ENCODE measurements around the gene ATXN10.
A peak's percentile ranks its signal among the peaks of the same experiment; 100 is the strongest.

Gene ATXN10

DNA sequence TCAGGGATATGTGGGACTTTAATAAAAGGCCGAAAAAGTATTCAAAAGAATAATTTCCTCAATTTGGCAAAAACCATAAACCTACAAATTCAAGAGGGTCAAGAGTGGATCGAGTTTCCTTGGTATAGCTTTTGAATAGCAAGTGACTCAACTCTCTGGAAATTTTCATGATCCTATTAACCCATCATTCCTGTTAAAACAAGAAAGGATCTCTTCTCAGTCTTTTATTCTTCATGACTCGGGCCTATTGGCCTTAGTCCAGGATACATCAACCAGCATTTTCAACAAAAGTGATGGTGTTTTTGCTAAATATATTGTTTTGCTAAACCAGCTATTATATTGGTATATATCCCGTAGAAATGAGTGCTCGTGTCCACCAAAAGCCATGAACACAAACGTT is 110.3 kb downstream of the ATXN10 start:
- TF ChIP-seq ZFX (IDR thresholded peaks at IDR 0.05) = no peak
- no peak for TF ChIP-seq CTCF (conservative IDR thresholded peaks at IDR 0.05)
- no peak overlapping the region for H3K27ac ChIP-seq

GRCh38 chr22:45783021-45783420 is 111.4 kb downstream of the ATXN10 start:
- H3K27ac ChIP-seq = peak overlapping the region; percentile 27
- TF ChIP-seq CTCF (conservative IDR thresholded peaks at IDR 0.05) (no peak), ZFX (IDR thresholded peaks at IDR 0.05) (no peak)

- no peak for TF ChIP-seq CTCF (conservative IDR thresholded peaks at IDR 0.05)
- TF ChIP-seq ZFX (IDR thresholded peaks at IDR 0.05) = no peak
- peak overlapping the region; percentile 27 for H3K27ac ChIP-seq
Observed at GRCh38 chr22:45783690-45784089, 112.1 kb downstream of the ATXN10 start.

DNA sequence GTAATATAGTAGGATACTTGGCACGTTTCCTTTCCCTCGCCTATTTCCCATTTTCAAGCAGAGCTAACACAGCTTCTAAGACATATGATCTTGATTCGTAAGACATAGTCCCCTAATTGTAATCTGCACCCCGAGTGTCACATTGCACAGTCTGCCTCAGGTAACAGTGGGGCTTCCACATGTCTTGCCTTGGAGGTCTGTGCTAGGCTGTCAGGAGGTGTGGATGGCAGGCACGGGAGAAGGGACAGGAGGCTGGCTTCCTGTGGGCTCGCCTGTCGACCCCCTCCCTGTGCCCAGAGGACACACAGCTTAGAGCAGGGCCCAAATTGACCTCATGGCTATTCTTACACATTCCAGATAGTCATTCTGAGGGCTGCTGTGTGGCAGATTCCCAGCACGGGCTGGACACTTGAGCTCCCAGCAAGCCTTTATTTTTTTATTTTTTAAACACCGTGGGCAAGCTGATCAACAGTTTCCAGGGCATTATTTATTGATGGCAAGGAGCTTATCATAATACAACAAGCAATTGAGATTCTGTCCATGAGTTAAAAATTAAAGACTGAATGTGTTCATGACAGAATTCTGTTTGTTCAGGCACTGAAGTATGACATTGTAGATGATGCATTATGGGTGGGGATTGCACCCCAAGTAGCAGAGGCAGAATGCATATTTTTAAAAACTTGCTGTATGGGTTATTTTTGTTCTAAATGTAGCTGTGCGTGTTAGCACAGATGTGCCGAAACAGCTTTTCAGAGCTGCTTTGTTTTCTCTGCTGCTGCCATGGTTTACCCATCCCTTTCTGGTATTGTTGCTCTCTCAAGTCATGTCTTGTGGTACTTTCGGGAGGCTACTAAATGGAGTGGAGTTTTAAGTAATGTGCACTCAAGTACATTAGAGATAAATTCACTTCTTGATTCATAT is 113.0 kb downstream of the ATXN10 start:
- peak overlapping the region; percentile 37 for H3K27ac ChIP-seq
- TF ChIP-seq CTCF (conservative IDR thresholded peaks at IDR 0.05) = no peak
- TF ChIP-seq ZFX (IDR thresholded peaks at IDR 0.05) = no peak

- peak overlapping the region; percentile 67 for H3K27ac ChIP-seq
Observed at GRCh38 chr22:45785458-45785857, 113.8 kb downstream of the ATXN10 start.

DNA sequence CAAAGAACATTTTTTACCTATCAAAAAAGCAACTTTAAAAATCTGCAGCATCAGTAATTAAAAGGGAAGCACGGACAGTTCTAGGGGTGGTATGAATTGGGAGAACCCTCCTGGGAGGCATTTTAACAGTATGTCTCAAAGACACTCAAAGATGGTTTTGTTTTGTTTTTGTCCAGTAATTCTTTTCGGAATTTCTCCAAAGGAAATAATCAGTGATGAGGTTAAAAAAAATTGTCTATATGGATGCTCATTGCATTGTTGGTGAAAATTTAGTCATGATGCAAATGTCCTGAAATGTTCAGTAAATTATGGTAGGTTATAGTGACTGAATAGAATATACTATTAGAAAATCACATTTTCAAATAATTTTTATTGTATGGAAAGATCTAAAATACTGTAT is 115.1 kb downstream of the ATXN10 start:
- H3K27ac ChIP-seq = peak overlapping the region; percentile 40; the same call in 1 of the 2 replicates
- TF ChIP-seq ZFX (IDR thresholded peaks at IDR 0.05) = no peak
- no peak for TF ChIP-seq CTCF (conservative IDR thresholded peaks at IDR 0.05)

More at GRCh38 chr22:45785458-45785857, 113.8 kb downstream of the ATXN10 start:
- TF ChIP-seq CTCF (conservative IDR thresholded peaks at IDR 0.05) (no peak), ZFX (IDR thresholded peaks at IDR 0.05) (no peak)

GRCh38 chr22:45787759-45788158 is 116.1 kb downstream of the ATXN10 start:
- no peak overlapping the region for H3K27ac ChIP-seq
- TF ChIP-seq ZFX (IDR thresholded peaks at IDR 0.05) = no peak
- no peak for TF ChIP-seq CTCF (conservative IDR thresholded peaks at IDR 0.05)
